HG03039 (cell line): ENCODE results near the gene KIF18B.

ENCODE experiments used
- ATAC-seq: cut with Tn5 transposase; IDR thresholded peaks from one replicate; pipeline ENCODE4 v1.9.1; 2021; ENCODE audit warnings: mild to moderate bottlenecking, moderate library complexity; ENCODE audit not compliant: unreplicated experiment

The KIF18B gene

DNA sequence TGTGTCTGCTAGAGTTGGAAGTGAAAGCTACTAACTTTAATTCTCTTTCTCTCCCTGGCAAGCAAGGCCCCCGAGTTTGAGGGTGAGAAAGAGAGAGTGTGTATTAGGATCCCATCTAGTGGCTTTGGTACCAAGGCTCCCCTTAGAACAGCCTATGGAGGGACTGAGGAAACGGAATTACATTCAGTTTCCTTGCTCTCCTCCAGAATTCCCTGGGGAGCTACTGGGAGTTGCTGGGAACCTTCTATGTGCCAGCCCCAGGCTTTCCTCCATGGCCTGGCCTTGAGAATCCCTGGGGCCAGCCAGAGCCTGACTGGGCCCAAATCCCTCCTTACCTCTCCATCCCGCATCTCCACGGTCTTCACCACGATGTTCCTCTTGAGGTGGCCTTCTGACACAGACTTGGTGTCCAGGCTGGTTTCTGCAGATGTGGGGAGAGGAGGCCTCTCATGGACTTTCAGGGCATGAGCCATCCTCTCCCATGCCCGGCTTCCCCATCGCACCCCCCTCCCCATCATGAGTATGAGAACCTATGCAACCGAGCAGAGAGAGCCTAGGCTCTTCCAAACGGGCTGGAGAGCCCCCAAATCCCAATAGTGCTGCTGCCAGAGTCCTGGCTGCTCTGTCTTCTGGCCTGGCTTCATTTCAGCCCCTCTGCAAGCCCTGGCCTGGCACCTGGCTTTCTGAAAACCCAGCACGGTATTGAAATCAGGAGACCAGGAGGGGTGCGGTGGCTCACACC is 39.7 kb downstream of the KIF18B start:
- no peak for ATAC-seq

DNA sequence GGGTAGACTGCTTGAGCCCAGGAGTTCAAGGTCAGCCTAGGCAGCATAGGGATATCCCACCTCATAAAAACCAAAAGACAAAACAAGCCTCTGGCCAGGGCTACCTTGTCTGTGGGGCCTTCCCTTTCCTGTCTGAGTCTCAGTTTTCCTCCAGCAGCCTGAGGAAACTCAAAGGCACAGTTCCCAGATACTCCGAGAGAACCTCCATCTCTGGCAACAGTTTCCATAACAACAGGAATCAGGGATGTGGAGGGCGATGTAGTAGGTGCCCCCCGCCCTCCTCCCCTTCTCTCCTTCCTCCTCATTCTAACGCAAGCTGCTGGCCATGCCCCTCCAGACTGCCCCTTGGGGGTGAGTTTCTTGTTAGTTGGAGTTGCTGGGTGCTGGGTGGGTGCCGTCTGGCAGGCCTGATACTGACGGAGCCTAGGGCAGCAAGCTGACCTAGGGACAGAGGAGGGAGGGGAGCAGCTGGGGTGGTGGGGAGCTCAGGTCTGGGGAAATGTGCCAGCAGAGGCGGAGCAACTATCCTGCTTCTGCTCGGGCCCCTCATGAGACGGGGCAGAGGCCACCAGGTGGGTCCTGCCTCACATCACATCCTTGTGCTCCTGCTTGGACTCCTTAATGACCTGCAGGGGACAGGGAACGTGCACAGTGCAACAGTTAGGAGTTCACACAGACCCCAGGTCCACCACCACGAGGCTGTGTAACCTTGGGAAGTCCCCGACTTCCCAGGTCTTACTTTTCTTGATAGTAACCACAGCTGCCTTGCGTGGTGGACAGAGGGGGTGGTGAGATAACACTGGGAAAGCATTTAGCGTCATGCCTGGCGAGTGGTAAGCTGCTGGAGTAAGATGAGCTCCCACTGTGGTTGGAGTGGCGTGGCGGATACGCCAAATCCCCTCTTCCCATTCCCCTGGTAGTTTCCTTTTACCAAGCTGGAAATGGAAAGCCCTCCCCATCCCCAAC is 40.5 kb downstream of the KIF18B start:
- ATAC-seq: no peak

DNA sequence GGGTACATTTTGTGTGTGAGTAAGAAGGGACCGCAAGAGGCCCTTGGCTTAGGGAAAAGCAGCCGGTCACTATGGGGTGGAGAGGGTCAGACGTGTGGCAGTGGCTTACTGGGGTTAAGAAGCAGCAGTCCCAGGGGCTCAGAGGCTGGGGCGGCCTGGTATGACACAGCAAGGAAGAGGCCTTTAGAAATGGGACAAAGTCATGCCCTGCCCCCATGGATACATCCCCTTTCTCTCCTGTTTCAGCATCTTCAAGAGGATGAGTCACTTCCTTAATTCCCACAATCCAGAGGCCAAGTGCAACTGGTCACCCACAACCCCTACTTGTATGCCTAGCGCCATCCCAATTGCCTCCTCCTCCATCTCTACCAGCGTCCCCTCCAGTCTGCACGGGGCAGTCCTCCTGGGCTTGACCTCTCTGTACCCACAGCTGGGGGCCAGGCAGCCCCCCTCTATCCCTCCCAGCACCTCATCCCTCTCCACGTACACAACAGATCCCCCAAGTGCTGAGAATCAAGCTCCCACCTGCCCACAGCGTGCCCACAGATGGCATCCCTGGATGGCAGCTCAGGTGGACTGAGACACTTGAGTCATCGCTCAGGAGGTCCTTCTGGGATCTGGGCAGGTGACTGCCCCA is 41.4 kb downstream of the KIF18B start:
- no peak for ATAC-seq

DNA sequence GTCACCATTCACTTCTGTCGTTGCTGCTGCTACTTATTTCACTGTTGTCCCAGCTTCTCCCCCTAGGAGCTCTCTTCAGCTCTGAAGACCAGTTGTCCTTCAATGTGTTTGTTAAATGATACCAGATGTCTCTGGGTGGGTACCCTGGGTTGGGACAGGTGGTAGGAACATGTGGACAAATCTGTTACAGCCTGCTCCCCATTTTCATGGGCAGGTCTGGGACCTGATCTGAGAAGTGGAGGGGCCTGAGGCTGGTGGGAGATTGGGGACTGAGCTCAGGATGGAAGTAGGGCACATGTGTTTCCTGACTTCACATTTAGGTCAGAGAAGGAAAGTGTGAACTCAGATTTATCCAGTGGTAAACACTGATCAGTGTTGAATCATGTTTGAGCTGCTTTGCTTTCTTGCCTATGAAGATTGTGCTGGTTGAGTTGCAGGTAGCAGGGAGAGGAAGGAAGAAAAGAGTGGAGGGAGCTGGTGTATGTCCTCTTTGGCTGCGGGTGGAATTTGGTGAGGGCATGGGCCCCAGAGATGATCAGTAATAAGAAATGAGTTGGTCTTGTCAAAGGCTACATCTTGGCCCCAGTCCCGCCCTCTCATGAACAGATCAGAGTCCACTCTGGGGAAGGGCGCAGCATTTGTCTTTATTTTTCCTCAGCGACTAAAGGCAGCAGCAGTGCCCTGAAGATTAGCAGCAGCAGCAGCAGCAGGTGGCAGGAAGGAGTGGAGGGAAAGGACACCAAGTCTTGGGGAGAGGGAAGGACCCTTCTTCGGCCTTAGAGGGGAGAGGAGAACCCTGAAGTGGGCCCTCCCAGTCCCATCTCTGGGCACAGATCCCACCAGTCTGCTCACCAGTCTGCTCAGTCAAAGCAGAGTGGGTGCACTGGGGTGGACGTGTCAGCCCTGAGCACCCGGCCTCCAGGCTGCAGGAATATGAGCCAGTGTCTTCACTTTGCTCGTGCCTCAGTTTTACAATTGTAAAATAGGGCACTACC is 42.3 kb downstream of the KIF18B start:
- no peak for ATAC-seq

DNA sequence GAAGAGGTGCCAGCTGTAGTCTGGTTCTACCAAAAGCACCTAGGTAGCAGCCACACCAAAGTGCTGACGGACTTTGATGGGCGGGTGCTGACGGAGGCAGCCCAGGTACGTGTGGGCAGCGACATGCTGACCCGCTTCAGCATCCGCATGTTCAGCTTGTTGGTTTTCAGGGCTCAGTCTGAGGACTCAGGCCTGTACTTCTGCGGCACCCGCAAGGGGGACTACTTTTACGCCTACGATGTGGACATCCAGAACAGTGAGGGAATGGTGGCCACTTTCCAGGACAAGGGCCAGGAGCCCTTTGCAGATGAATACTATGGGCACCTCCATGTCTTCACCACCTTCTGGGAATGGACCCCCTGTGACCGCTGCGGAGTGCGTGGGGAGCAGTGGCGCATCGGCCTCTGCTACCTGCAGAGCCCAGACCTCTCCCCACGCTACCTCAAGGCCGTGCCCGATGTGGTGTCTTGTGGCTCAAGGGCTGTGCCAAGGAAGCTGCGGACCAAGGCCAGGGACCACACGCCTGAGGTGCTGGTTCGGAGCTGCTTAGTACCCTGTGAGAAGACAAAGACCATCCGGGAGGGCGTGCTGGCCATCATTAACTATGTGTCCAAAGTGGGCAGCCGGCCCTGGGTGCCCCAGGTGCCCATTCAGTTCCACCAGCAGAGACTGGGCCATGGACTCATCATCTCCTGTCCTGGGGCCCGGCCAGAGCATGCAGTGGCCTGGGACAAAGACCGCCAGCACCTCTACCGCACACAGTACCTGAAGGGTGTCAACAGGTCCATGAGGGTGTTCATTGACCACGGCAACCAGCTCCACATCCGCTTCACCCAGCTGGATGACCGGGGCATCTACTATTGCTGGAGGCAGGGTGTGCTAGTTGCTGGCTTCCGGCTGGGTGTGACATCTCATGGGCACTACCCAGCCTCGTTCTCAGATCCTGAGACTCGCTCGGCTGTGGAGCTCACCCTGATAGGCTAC is 43.3 kb downstream of the KIF18B start:
- no peak for ATAC-seq

DNA sequence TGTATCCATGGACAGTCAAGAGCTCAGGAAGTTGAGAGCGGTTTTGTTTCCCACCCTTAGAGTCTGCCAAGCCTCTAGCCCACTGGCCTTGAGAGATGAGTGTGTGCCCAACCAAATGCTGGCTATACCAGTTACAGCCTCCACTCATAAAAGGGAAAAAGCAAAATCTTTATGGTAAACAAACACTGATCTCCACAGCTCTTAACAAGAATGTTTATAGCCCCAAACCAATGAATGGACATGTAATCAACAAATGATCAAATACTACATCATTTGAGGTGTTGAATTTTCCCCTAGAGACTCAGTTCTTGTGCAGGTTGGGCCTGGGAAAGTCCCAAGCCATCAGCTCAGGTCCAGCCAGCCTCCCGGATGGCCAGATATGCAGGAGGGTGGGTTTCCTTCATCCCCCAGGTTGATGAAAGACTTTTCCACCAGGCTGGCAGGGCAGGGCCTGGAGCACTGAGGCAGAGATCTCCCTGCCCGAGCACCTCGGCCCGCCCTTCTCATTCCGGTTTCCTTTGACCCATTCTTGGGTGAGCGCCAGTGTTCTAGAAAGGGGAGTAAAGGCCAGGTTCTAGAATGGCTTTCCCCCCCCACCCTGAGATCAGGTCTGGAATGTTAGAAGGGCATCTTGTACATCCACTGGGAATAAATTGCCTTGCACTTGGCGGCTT is 44.4 kb downstream of the KIF18B start:
- ATAC-seq: no peak

DNA sequence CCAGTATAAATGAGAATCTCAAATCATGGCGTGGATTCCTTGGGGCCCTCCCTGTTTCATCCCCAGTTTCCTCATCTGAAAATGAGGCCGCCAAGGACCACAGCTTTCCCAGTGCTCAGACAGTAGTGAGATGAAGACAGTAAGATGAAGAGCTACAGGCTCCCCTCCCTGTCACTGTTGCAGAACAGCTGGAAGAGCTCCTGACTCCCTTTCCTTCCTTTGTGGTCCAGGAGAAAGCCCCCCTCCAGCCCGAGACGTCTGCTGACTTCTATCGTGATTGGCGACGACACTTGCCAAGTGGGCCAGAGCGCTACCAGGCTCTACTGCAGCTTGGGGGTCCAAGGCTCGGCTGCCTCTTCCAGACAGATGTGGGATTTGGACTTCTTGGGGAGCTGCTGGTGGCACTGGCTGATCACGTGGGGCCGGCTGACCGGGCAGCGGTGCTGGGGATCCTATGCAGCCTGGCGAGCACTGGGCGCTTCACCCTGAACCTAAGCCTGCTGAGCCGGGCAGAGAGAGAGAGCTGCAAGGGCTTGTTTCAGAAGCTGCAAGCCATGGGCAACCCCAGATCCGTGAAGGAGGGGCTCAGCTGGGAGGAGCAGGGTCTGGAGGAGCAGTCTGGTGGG is 45.3 kb downstream of the KIF18B start:
- ATAC-seq: no peak

DNA sequence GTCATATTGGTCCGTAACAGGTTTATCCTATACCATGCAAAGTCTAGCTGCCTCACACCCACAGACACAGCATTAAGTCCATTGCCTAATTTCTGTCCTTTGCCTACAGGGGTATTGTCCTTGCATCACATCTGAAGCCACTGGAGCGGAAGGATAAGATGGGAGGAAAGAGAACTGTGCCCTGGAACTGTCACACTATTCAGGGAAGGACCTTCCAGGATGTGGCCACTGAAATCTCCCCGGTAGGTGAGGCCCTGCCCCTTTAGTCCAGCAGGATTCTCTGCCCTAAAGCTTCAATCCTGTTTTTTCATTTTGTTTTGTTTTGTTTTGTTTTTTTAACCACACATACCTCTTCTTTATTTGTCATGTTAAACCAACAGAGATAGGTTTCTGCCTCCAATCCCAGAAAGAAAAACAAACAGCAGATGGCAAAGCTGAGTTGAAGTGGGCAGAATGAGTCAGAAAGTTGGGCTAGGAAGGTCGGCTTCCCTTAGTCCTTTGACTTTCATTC is 46.1 kb downstream of the KIF18B start:
- no peak for ATAC-seq

DNA sequence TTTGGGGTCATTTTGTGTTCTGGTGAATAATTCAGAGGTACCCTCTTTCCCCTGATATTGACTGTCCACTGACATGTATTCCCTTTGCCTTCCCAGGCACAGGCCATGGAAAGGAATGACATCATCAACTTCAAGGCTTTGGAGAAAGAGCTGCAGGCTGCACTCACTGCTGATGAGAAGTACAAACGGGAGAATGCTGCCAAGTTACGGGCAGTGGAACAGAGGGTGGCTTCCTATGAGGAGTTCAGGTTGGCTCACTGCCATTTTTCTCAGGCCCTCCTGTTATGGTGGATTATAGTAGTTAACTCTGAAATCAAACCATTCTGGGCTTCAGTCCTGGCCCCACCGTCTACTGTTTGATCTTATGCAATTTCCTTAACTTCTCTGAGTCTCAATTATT is 46.7 kb downstream of the KIF18B start:
- ATAC-seq: no peak

DNA sequence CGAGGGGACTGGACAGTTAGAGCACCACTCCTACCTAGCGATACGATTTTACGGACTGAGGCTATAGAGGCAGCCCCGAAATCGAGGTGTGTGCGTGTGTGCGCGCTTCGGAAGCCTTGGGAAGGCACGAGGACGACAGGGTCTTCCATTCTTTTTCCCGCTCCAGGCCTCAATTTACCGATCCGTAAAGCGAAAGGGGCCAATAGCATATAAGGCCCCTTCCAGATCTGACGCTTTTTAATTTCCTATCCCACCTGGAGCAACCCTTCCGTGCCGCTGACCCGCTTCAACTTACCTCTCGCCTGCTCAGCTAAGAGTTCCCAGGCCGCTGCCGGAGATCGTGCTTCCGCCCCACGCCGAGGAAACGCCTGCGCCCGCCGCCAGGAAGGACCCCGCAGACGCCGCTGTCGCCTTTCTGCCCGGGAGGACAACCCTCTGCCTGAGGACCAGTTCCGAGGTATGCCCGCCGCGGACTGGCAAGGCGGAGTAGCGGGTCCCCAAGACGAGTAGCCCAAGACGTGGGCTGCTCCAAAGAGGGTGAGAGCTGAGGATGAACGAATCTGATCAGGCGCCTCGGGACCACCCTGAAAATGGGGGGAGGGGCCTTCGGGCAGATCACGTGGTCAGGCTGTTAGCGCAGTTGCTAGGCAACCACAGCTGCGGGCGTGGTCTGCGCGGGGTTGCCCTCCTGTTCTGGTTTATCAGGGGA is 48.3 kb downstream of the KIF18B start, which contains the start of gene EFTUD2:
Gene EFTUD2 (minus strand): TSS at position 372 of the 709 bp plus-strand sequence. CDS start 4,924 bp downstream, outside the sequence.
- peak; percentile 68 for ATAC-seq

DNA sequence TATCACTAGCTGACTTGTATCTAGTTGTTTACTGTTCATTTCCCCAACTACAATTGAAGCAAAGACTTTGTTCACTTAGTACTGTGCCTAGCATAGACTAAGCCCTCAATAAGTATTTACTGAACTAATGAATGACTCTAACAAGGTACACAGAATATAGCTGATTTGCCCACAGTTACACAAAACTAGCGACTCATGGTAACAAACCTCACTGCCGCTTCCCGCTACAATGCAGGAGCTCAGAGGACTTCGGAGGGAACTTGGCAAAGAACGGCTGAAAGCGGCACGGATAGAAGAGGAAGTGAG is 48.9 kb downstream of the KIF18B start:
- ATAC-seq: no peak

DNA sequence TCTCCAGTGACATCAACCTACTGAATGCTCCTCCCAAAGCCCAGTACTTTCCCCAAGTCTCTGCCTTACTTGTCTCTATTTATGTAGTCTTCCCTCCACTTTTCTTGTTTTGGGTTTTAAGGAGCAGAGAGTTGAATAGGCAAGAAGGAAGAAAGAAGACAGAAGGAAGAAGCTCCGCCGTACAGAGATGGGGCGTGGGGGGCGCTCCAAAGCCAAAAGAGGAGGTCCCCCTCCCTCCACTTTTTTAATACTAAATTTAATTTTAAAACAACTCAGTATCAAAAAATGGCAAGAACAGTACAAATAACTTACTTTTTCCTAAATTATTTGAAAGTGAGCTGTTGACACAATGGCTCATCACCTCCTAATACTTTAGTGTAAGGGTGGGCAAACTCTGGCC is 52.9 kb downstream of the KIF18B start:
- ATAC-seq: no peak

DNA sequence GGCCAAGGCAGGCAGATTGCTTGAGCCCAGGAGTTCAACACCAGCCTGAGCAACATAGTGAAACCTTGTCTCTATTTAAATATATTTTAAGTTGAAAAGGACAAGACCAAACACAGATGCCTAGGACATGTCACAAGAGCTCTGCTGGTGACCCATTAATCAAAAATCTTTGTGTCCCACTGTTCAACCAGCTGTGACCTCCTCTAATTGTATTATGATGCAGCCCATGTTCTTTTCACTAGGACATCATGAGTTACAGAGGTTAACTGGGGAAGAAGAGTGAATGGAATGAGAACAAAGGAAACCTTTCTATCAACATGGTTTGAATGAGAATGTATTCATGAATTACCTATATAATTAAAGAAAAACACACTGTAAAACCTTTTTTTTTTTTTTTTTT is 55.3 kb downstream of the KIF18B start:
- no peak for ATAC-seq

DNA sequence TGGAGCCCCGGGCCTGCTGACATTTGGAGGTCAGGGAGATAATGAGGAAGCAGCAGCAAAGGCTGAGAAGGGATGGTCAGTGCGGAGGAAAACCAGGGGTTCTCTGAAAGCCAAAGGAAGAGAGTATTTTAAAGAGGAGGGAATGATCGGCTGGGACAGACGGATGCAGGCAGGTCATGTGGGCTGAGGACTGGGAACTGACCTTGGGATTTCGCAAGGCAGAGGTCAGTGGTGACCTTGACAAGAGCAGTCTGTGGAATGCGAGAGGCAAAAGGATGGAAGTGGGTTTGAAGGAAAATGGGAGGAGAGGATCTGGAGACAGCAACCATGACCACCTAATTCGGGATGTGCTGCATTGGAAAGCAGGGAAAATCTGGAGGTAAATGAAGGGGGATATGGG is 58.6 kb downstream of the KIF18B start:
- no peak for ATAC-seq

DNA sequence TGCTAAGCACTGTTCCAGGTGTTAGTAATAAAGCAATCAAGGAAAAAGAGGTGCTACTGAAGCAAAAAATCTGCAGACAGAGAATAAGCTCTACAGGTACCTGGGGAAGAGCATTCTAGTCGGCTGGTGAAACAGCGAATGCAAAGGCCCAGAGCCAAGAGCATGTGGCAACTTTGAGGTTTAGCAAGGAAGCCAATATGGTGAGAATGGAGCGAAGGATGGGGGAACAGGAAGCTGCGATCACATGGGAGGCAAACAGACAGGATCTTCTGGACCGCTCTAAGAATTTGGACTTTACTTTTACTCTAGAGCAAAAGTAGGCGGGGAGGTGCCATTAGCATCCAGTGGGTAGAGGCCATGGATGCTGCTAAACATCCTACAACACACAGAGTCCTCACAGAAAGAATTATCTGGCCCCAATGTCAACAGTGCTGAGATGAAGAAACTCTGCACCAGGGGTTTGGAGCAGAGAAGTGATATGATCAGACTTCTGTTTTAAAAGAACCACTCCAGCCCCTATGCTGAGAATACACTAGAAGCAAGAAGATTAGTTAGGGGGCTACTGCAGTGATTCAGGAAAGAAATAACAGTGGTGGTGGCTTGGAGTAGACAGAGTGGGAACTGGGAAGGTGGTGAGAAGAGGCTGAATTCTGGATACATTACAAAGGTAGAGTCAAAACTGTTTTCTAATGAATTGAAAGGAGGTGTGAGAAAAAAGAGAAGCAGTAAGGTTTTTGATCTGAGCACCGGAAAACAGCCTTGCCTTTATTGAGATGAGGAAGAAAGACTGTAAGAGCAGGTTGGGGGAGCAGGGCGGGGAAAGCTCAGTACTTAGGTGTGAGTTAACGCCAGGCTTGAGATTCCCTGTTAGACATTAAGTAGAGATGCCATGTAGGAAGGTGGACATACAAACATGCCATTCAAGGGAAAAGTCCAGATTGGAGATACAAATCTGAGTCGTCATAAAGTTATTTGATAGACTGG is 59.3 kb downstream of the KIF18B start:
- ATAC-seq: no peak

DNA sequence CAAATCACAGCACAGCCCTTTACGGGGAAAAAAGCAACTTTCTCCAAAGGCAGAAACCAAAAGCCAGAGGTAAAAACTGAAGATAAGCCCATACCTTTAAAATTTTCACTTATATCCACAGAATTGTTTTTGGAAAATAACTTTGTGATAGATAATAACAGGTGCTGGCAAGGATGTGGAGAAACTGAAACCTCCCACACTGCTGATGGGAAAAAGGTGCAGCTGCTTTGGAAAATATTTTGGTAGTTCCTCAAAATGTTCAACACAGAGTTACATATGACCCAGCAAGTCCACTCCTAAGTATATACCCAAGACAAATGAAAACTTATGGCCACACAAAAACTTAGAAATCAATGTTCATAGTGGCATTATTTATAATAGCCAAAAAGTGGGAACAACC is 60.6 kb downstream of the KIF18B start:
- ATAC-seq: no peak
